NAMALWA (cell line): ENCODE results near the gene RIMS3.
A peak's percentile ranks its signal among the peaks of the same experiment; 100 is the strongest.

Source experiments
- DNase-seq: peaks from one replicate; pipeline ENCODE4 v3.0.0-alpha.2; 2015; ENCODE audit warnings: low spot score

Gene RIMS3

DNA sequence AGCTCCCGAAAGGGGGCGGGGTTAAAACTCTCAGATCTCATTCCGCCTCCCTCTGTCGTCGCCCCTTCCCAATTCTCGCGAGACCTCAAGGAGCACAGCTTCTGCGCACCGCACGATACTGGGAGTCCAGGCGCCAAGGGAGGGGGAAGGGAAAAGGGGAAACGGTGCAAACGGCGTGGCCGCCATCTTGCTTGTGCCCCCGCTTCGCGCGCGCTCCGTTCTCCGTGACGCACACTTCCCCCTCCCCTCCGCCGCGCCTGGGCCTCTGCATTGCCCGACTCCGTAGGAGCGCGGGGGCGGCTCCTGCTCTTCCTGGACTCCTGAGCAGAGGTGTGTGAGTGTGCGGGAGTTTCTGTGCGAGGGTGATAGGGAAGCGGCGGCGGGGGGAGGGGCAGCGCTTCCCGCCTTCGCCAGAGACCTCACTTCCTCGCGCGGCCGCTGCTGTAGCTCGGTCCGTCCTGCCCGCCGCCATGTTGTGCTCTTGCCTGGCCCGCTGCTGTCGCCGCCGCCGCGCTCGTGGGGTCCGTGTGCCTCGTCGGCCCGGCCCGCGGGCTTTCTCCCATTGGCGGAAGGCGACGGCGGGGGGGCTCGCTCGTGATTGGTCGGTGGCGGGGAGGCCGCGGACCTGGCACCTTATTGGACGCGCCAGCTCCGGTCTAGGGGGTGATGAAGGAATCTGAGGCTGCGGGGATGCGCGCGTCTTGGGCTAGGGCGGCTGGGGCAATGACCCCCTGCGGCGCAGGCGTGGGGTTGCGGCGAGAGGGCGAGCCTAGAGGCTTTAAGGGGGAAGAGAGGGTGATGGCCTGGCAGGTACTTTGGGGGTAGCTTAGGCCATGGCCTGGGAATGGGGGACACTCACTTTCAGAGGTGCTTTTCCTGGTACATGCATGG lies 26.3 kb upstream of the RIMS3 start, which contains the start of gene NFYC:
Gene NFYC, plus strand, starts transcription at position 167 of the 891 bp plus-strand sequence. CDS start 47,140 bp downstream, outside the sequence.
- peak; percentile 100 for DNase-seq

DNA sequence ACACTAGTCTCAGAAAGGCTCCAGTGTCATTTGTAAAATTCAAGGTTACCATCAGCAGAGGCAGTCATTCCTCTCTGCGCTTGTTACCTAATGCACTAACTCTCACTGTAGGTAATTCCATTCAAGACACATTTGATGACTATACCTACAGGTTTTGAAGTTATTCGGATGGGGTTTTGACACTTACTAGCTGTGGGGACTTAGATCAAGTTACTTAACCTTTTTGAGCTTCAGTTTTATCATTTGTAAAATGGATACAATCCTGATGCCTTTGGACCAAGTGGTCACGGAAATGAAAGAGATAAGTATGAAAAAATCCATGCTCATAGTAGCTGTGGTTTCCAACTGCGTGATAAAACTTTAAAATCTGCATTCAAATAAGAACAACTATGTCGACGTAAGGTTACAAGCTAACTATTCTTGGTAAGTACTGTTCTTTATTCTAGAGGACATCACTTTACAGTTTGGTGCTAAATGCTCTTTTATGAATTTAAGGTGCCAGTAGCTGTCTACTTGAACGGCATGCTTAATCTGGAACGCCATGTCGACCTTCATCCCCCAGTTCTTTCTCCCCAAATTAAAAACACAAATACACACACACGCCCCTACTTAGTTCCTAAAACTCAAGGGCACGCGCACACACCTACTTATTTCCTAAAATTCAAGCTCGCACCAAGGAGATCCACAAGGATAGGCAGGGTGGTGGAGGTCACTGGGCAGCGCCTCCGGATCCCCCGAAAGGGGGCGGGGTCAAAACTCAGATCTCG lies 25.5 kb upstream of the RIMS3 start:
- peak; percentile 31 for DNase-seq

DNA sequence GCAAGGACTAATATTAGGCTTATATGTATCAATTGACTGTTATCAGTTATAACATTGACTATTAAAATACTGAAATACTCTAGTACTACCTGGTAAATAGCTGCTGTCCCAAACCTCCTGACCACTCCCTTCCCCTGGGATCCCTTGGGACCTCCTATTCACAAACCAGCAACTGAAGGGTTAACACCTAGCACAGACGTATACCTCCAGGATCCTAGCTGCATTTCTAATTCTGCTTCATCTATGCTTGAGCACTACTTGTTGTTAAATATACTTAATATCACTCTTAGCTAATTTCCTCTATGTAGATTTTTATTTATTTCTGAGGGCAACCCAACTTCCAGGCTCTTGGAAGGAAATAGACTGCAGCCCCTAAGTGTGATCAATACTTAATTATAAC lies 24.3 kb upstream of the RIMS3 start:
- DNase-seq: no peak

DNA sequence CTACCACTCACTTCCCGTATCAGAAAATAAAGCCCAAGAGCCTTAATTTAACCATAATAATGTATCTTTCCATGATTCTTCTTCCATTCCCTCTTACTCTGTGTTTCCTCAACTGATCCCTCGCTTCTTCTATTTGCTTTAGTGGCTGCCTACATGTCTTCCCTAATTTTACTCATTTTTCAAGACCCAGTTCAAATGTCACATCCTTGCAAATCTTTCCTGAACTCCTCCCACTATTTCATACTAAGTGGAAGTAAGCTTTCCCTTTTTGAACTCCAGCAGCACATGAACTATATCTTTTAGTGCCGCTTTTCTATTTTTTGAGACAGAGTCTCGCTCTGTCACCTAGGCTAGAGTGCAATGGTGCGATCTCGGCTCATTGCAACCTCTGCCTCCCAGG lies 22.2 kb upstream of the RIMS3 start:
- DNase-seq: no peak

DNA sequence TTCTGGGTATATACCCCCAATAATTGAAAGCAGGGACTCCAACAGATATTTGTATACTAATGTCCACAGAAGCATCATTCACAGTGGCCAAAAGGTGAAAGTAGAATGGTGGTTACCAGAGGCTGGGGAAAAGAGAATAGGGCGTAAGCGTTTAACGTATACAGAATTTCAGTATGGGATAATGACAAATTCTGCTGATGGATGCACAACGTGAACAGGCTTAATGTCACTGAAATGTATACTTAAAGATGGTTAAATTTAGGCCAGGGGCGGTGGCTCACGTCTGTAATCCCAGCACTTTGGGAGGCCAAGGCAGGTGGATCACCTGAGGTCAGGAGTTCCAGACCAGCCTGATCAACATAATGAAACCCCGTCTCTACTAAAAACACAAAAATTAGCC lies 21.6 kb upstream of the RIMS3 start:
- no peak for DNase-seq

DNA sequence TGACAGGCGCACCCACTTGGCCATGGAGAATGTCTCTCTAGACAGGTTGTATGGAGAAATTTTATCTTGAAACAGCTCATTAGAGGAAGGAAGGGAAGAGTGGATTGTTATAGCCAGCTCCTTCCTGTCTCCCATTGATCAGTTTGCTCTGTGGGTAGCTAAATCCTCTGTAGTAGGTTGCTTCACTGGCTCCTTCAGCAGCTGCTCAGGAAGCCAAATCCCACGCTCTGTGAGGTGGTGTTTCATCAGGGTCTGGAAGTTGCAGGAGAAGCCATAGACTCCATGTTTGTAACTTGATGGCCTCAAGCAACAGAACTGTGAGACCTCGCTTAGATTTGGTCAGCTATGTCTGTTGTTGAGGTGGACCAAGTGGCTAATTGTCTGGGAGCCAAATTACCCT lies 19.2 kb upstream of the RIMS3 start:
- DNase-seq: no peak

DNA sequence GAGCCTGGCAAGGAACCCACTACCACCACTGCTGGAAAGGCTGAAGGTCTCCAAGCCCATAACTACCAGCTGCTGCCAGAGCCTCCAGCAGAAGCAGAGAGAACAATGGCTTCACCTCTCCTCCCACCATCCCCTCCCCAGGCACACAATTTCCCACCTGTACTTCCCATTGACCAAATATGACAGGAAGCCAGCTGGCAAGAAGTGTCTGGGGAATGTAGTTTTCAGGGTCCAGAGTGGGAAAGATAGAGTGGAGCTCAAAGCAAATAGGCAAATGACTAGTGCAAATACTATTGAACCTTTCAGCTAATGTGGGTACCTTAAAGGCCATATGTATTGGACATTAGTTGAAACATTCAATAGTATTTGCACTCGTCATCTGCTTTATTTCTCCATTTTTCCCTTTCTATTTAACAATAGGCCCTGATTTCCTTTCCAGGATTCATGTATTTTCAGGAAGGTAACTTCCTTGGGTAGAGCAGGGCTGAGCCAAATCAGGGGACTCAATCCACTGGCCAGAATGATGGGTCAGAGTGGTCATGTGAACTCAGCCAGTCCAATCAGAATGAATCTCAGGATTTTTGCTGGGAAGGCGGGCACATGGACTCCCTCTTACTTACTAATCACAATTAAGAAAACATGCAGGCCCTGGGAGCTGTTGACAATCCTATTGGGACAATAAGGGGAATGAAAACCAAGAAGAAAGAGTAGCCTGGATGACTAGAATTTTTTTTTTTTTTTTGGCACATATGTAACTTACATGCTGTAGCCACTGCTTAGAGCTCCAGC lies 13.9 kb upstream of the RIMS3 start:
- no peak for DNase-seq

DNA sequence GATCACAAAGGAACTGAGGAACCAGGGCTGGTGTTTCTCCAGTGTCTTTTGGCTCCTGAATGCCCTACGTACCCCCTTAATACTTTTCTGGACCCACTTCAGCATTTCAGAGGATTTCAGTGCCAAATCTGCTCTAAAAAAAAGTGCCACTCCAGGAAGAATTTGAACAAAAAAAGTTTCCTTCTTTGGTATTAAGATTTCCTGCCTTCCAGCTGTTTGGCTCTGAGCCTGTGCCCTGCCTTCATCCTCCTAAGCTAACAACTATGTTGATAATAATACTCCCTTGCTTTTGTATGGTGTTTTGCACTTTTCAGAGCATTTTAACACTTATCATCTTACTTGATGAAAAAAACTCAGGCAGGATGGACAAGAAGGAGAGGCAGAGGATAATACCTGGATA lies 11.0 kb upstream of the RIMS3 start:
- DNase-seq: no peak

DNA sequence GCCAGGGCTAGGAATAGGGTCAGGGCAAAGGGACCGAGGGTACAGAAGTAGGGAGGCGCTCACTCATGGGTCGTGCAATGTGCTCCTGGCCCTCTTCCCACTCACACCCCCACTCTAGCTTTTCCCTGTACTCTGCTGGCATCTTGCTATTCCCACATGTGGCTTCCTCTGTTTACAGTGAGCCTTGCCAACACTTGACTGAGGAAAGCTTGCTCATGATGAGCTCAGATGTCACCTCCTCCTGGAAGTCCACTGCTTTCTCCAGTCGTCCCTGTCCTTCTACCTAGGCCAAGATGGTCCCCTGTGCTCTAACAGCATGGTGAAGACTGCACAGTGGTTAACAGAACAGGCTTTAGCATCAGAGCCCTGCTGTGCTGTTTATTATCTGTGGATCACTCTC lies 8.0 kb upstream of the RIMS3 start:
- no peak for DNase-seq

DNA sequence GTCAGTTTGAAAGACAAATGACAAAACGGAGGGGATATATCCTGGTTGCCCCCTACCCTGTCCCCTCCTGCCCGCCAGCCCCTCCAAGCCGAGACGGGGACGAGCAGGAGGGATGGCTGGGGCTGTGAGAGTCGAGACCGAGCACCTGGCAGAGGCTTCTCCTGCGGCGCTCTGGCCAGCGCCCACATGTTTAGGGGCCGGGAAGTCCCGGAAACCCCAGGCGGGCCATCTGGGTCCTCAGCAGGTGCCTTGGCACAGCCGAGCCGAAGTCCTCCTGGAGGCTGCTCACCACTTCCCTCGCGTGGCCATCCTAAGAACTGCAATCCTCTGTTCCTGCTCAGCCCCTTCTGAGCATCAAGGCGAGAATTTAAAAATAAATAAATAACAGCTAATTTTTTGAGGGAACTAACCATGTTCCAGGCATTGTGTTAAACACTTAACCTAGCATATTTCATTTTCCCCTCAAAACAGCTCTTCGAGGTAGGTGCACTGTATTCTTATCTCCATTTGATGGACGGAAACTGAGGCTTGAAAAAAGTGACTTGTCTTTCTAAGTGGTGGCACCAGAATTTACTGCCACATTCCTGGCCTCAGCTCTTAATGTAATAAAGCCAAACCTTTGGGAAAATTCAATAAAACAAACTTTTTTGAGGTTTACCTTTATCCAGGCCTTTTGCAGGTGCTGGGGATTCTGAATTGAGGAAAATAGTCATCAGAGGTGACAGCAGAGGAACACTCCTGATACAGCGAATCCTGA lies 3.5 kb upstream of the RIMS3 start:
- DNase-seq: peak; percentile 93

DNA sequence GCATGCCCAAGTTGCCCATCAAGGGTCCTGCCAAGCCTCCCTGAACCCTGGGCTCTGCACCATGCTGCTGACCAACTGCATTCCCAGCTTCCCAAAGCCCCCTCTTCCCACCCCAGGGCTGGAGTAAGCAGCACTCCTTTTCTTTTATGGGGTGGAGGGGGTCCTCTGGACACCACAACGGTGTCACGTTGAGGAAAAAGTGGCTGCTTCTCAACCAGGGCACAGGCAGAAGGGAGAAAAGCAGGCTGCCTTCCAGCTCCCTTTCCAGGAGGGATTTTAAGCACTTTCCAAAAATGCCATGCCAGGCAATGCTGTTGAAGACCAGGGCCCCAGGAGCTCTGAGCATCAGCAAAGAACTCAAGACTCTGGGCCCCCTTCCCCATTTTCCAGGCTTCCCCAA lies 691 bp downstream of the RIMS3 start:
- DNase-seq: no peak

DNA sequence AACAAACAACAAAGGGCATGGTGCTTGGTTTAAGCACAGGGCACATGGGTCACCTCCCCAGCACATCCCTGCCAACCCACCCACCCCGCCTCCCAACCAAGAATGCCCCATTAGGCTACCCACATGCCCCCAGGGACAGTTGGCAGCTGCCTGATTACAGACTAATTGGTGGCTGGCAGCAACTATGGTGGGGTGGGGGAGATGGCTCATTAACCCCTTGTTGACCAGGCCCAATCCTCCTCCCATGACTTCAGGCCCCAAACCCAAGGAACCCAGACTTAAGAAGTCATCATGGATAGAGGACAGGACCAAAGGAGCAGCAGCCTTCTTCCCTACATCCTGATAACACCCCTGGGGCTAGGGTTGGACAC lies 1.3 kb downstream of the RIMS3 start:
- peak; percentile 49 for DNase-seq

DNA sequence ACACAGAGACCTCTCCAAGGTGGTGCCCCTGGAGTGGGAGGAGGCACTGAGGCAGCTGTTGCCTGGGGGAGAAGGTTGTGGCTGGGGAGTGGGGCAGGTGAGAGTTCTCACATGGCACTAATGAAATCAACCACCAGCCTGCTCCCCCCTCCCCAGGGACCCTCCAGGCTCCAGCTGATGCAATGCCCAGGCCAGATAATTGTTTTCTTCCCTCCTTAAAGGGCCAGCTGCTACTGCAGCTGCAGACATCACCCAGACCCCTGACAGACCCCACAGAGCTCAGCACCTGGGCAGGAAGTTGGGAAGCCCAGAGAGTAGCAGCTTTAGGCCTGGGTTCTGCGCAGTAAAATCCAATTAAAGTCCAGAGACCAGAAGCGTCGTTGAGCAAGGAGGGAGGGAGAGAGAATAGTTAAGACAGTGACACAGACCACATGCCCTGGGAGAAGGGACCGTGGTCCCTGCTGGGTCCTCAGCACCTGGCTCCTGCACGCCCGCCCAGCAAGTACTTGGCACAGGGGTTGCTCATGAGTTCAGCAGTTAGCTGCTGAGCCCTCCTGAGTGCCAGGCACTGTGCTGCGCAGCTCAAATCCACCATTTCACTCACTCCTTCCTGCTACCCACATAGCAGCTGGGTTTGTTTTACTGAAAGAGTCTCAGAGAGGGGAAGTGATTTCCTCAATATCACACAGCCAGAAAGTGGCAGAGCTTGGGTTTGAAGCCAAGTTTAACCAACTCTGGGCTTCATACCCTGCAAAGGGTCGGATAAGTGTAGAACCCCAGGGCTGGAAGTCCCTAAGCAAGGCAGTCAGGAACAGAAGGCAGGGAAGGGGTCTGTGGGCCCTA lies 1.9 kb downstream of the RIMS3 start:
- DNase-seq: peak; percentile 93

DNA sequence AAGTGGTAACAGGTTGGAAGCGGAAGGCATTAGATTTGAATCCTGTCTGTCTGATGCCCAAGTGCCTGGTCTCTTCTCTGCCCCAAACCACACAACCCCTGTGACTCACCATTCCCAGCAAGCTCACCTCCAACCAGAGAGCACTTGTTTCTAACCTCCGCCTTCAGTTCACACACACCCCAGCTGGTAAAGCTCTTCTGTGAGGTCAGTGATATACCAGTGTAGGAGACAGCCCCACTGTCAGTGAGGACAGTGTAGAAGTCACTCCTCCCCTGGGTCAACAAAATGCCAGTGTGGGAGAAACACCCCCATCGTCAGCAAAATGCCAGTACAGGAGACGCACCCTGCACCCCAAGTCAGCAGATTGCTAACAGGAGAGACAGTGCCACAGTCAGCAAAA lies 2.6 kb downstream of the RIMS3 start:
- no peak for DNase-seq

DNA sequence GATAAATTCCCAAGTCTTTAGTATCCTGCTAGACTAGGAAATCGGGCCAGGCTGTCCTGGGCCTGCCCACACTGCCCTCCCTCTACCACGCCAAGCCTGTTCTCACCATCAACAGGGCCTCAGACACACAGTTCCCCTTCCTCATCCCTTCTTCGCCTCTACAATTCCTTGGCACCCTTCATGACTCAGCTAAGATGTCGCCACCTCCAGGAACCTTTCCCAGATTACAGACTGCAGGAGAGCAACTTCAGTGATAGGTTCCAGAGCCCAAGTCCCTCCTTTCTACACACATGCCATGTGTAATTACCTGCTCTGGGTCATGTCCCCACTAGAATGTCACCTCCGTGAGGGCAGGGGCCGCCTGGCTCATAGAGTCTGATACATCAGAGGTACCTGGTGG lies 3.3 kb downstream of the RIMS3 start:
- DNase-seq: no peak

DNA sequence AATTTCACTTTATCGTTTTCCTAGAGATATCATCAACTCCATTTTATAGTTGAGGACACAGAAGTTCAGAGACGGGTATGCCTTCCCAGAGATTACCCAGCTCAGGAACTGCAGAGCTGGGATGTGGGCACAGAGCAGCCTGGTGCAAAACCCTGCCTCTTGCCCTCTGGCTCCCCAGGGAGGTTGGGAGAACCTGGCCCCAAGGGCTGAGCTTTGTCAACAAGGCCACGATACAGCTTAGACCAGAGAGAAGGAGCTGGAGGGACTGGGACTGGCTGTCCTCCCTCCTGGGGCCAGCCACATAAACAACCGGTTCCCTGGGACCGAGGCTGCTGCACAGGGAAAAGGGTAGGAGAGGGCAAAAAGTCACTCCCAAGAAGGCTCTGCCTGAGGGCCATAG lies 3.8 kb downstream of the RIMS3 start:
- DNase-seq: no peak

DNA sequence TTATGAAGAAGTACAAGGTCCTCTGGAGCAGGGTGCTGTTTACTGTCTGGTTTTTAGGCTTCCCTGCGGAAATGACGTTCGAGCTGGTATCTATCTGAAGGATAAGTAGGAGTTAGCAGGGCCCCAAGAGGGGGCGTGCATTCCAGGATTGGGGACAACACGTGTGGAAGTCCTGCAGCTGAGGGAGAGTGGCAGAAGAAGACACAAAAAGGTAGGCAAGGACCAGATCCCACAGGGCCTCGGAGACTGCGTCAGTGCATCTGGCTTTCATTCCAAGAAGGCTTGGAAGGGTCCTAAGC lies 5.9 kb downstream of the RIMS3 start:
- DNase-seq: no peak

DNA sequence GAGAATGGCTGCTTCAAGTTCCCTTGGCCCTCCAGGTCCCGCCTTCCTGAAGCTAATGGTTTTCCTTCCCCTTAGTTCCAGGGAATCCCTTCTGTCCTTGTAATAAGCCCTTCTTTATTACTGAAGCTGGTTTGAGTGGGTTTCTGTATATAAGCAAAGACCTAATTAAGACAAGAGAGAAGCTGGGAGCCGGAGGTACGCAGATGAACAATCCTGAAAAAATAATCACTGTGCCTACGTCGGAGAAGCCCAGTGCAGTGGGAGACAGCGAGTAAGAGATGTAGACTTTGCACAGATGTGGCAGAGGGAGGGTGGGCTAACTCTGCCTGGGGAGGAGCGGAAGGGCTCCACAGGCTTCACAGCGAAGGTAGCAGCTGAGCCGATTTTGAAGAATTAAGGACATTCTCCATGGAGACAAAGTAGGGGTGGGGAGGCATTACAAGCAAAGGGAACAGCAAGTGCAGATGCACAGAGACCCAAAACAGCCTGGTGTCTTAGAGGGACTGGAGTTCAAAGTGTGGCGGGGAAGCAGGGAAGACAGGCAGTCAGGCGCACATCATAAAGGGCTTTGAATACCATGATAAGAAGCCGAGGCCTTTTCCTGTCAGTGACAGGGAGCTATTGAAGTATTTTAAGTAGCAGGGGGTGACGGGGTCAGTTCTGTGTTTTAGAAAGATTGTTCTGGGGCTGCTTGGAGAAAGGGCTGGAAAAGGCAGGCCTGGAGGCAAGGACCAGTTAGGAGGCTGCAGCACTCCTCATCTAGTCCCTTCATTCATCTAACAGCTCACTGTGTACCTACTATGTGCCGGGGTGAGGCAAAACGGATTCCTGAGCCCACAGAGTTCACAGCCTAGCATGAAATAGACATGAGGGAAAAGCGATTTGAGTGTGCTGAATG lies 6.5 kb downstream of the RIMS3 start:
- no peak for DNase-seq

DNA sequence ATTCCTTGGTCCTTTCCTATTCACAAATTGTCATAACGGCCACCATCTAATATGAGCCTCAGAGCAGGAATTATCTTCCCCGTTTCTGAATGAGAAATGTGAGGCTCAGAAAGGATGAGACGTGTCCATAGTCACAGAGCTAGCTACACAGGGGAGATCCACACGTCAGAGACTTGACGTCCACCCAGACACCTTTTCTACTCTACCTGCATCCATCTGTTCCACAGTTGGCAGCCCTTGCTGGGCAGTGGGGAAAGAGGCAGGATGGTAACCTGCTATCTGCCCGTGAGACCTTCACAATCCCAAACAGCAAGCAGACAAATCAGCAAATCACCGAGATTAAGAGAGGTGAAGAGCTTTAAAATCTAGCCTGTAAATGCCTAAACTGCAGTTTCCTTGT lies 8.4 kb downstream of the RIMS3 start:
- DNase-seq: no peak
